Measurements from ENCODE around the gene PTPN4.

PTPN4 gene

DNA sequence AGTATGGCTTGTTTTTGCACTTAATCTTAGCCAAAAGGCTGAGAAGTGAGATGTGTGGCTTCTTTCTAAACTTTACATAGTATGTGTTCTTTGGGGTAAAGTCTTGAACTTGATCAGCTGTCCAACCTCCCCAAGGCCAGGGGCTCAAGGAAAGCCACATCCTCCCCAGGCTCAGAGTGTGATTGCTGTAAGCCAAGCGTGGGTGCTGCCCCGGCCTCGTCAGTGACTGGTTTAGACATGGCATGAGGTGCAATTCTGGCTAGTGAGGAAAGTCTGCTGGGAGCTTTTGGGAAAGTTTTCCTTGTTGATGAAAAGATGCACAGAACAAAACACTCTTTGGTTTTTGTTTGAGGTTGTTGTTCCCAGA lies 40.5 kb upstream of the PTPN4 start:
- DNase-seq (ENCODE audit: low spot score): no peak
- TF ChIP-seq CTCF (IDR thresholded peaks at IDR 0.05; ENCODE audit: poor library complexity, severe bottlenecking): no peak
- no peak for ATAC-seq (ENCODE audit: low read depth)
- Histone ChIP-seq H3K36me3 (ENCODE audit: low read depth) (no peaks in the 10 kb centered on the region), H3K27me3 (ENCODE audit: insufficient read depth, poor library complexity, severe bottlenecking) (no peaks in the 10 kb centered on the region), H3K4me1 (ENCODE audit: insufficient read depth, poor library complexity, severe bottlenecking) (no peaks in the 10 kb centered on the region), H3K4me3 (ENCODE audit: severe bottlenecking) (no peak overlapping the region), H3K27ac (ENCODE audit: poor library complexity, severe bottlenecking) (no peak overlapping the region), H3K9me3 (ENCODE audit: severe bottlenecking) (no peaks in the 10 kb centered on the region)

DNA sequence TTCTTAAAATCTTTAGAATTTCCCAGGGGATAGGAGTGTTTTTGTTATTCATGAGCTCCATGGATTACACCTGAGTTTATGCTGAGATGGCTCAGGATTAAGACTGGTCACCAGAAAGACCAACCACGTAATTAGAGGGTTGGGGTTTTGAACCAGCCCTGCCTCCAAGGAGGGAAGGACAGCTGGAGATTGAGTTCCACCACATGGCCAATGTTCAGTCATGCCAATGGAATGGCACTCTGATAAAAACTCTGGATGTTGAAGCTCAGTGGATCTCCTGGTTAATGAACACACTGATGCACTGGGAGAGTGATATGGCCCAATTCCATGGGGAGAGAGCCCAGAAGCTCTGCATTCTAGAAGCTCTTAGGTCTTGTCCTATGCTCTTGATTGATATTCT lies 38.7 kb upstream of the PTPN4 start:
- no peak for TF ChIP-seq CTCF (IDR thresholded peaks at IDR 0.05; ENCODE audit: poor library complexity, severe bottlenecking)
- Histone ChIP-seq H3K4me3 (ENCODE audit: severe bottlenecking) (no peak overlapping the region), H3K27ac (ENCODE audit: poor library complexity, severe bottlenecking) (no peak overlapping the region), H3K27me3 (ENCODE audit: insufficient read depth, poor library complexity, severe bottlenecking) (no peaks in the 10 kb centered on the region), H3K36me3 (ENCODE audit: low read depth) (no peaks in the 10 kb centered on the region), H3K4me1 (ENCODE audit: insufficient read depth, poor library complexity, severe bottlenecking) (no peaks in the 10 kb centered on the region), H3K9me3 (ENCODE audit: severe bottlenecking) (no peaks in the 10 kb centered on the region)
- ATAC-seq (ENCODE audit: low read depth) (no peak), DNase-seq (ENCODE audit: low spot score) (no peak)

DNA sequence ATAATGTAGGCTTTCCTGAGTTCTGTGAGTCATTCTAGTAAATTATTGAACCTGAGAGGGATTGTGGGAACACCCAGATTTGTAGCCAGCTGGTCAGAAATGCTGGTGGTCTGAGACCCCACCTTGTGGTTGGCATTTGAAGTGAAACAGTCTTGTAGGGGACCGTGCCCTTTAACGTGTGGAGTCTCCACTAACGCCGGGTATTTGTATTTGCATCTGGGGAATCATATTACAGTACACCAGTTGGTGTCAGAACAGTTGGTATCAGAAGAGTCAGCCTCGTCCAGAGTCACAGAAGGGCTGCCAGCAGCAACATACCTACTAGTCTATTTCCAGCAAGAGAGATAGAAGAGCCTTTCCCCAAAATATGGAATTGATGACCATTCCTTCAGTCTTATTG lies 38.3 kb upstream of the PTPN4 start:
- ATAC-seq (ENCODE audit: low read depth) (no peak), DNase-seq (ENCODE audit: low spot score) (no peak)
- no peak overlapping the region for H3K4me3 ChIP-seq (ENCODE audit: severe bottlenecking)
- no peak overlapping the region for H3K27ac ChIP-seq (ENCODE audit: poor library complexity, severe bottlenecking)
- no peaks in the 10 kb centered on the region for H3K9me3 ChIP-seq (ENCODE audit: severe bottlenecking)
- H3K27me3 ChIP-seq (ENCODE audit: insufficient read depth, poor library complexity, severe bottlenecking): no peaks in the 10 kb centered on the region
- no peaks in the 10 kb centered on the region for H3K4me1 ChIP-seq (ENCODE audit: insufficient read depth, poor library complexity, severe bottlenecking)
- TF ChIP-seq CTCF (IDR thresholded peaks at IDR 0.05; ENCODE audit: poor library complexity, severe bottlenecking): no peak
- no peaks in the 10 kb centered on the region for H3K36me3 ChIP-seq (ENCODE audit: low read depth)

DNA sequence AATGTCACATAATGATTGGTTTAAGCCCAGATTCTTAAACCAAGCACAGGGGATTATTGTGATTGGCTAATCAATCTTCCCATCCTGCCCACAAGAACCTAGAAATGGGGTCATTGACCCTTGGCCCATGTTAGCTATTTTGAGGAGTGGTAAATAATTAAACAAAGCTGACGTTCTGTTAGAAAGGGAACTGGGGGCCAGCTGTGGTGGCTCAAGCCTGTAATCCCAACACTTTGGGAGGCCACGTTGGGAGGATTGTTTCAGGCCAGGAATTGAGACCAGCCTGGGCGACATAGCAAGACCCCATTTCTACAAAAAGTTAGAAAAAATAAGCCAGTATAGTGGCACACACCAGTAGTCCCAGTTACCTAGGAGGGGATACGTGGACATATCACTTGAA lies 37.8 kb upstream of the PTPN4 start:
- H3K27ac ChIP-seq (ENCODE audit: poor library complexity, severe bottlenecking): no peak overlapping the region
- TF ChIP-seq CTCF (IDR thresholded peaks at IDR 0.05; ENCODE audit: poor library complexity, severe bottlenecking): no peak
- H3K4me3 ChIP-seq (ENCODE audit: severe bottlenecking): no peak overlapping the region
- ATAC-seq (ENCODE audit: low read depth) (no peak), DNase-seq (ENCODE audit: low spot score) (no peak)
- no peaks in the 10 kb centered on the region for H3K4me1 ChIP-seq (ENCODE audit: insufficient read depth, poor library complexity, severe bottlenecking)
- H3K27me3 ChIP-seq (ENCODE audit: insufficient read depth, poor library complexity, severe bottlenecking): no peaks in the 10 kb centered on the region
- no peaks in the 10 kb centered on the region for H3K36me3 ChIP-seq (ENCODE audit: low read depth)
- no peaks in the 10 kb centered on the region for H3K9me3 ChIP-seq (ENCODE audit: severe bottlenecking)

DNA sequence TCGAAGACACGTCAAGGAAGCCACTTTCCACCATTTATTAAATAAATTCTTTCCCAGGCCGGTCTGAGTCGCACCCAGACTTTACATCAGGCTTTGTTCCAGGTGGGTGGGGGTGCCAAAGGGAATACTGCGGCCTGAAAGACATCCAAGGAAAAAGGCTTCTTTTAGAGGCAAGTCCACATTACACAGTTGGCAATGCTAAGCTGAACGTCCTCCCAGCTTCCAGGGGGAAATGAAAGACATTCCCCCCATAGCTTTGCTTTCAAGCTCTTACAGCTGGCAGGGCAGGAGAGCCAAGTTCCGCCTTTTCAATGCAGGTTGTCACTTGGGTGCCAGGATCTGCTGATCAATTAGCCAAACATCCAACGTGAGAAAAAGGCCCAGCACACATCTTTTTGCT lies 36.5 kb upstream of the PTPN4 start:
- no peak for ATAC-seq (ENCODE audit: low read depth)
- Histone ChIP-seq H3K4me3 (ENCODE audit: severe bottlenecking) (no peak overlapping the region), H3K27ac (ENCODE audit: poor library complexity, severe bottlenecking) (no peak overlapping the region), H3K27me3 (ENCODE audit: insufficient read depth, poor library complexity, severe bottlenecking) (no peaks in the 10 kb centered on the region), H3K4me1 (ENCODE audit: insufficient read depth, poor library complexity, severe bottlenecking) (no peaks in the 10 kb centered on the region), H3K9me3 (ENCODE audit: severe bottlenecking) (no peaks in the 10 kb centered on the region), H3K36me3 (ENCODE audit: low read depth) (no peaks in the 10 kb centered on the region)
- TF ChIP-seq CTCF (IDR thresholded peaks at IDR 0.05; ENCODE audit: poor library complexity, severe bottlenecking): no peak
- no peak for DNase-seq (ENCODE audit: low spot score)

Data from RWPE2 (cell line).